GM23338 (cell line): ENCODE data around the gene MEF2D. TPM values are rescaled to one million over a fixed set of nuclear protein-coding genes. Genes with fewer than 3 reads are reported as not detected.
A peak's percentile ranks its signal among the peaks of the same experiment; 100 is the strongest.

ENCODE experiments used
- ATAC-seq: fragments of 200-7000 bp; cut with Tn5 transposase; 3 replicates; pipeline ENCODE4 v1.9.1; 2020
- DNase-seq: peaks from one replicate; pipeline ENCODE4 v3.0.0-alpha.2; 2015; ENCODE audit warnings: low spot score
- H2AFZ ChIP-seq: fragments of 200-600 bp; sonication (generic); 2 replicates; pipeline ENCODE4 v1.8.0; 2016; ENCODE audit warnings: antibody characterized with exemption, mild to moderate bottlenecking, moderate library complexity
- H3F3A ChIP-seq: fragments of 200-600 bp; sonication (generic); replicated peaks from 2 replicates; pipeline ENCODE4 v1.8.0; 2017; ENCODE audit warnings: antibody characterized with exemption, mixed run types, low read depth
- H3K27ac ChIP-seq: fragments of 200-600 bp; sonication (generic); 2 replicates; pipeline ENCODE4 v1.6.1; 2016; ENCODE audit warnings: low read depth
- H3K27me3 ChIP-seq: fragments of 200-600 bp; sonication (generic); 2 replicates; pipeline ENCODE4 v1.8.0; 2016; ENCODE audit warnings: mild to moderate bottlenecking, mixed run types, moderate library complexity; ENCODE audit not compliant: insufficient read depth
- H3K36me3 ChIP-seq: fragments of 200-600 bp; sonication (generic); 2 replicates; pipeline ENCODE4 v1.8.0; 2016; ENCODE audit warnings: mild to moderate bottlenecking; ENCODE audit not compliant: insufficient read depth
- H3K4me1 ChIP-seq: fragments of 200-600 bp; sonication (generic); 2 replicates; pipeline ENCODE4 v1.8.0; 2016; ENCODE audit warnings: mild to moderate bottlenecking, moderate library complexity; ENCODE audit not compliant: insufficient read depth
- H3K4me2 ChIP-seq: fragments of 200-600 bp; sonication (generic); 2 replicates; pipeline ENCODE4 v1.7.1; 2017; ENCODE audit warnings: mixed run types
- H3K4me3 ChIP-seq: fragments of 200-600 bp; sonication (generic); 2 replicates; pipeline ENCODE4 v1.6.1; 2016; ENCODE audit warnings: mixed run types
- H3K79me2 ChIP-seq: fragments of 200-600 bp; sonication (generic); replicated peaks from 2 replicates; pipeline ENCODE4 v1.8.0; 2017; ENCODE audit warnings: mild to moderate bottlenecking; ENCODE audit not compliant: insufficient read depth
- H3K9me2 ChIP-seq: fragments of 200-600 bp; sonication (generic); 2 replicates; pipeline ENCODE4 v1.8.0; 2017; ENCODE audit not compliant: insufficient read depth
- H4K20me1 ChIP-seq: fragments of 200-600 bp; sonication (generic); replicated peaks from 2 replicates; pipeline ENCODE4 v1.8.0; 2017; ENCODE audit warnings: mild to moderate bottlenecking; ENCODE audit not compliant: insufficient read depth
- H3K27ac Mint-ChIP-seq: 2 replicates; pipeline ENCODE4 v1.8.0; 2020; ENCODE audit warnings: inconsistent platforms, mild to moderate bottlenecking, moderate library complexity, mixed read lengths
- H3K27me3 Mint-ChIP-seq: 3 replicates; pipeline ENCODE4 v1.8.0; 2022; ENCODE audit warnings: low read depth, mild to moderate bottlenecking, moderate library complexity, mixed read lengths, inconsistent platforms; ENCODE audit not compliant: insufficient read depth, poor library complexity
- H3K36me3 Mint-ChIP-seq: 3 replicates; pipeline ENCODE4 v1.8.0; 2021; ENCODE audit warnings: low read depth, mild to moderate bottlenecking, inconsistent platforms, moderate library complexity, mixed read lengths
- H3K4me1 Mint-ChIP-seq: 3 replicates; pipeline ENCODE4 v1.8.0; 2020; ENCODE audit warnings: mild to moderate bottlenecking, inconsistent platforms, mixed read lengths
- H3K4me3 Mint-ChIP-seq: 3 replicates; pipeline ENCODE4 v1.8.0; 2021; ENCODE audit warnings: moderate library complexity, mild to moderate bottlenecking, inconsistent platforms, mixed read lengths
- H3K9me3 Mint-ChIP-seq: 3 replicates; pipeline ENCODE4 v1.8.0; 2020; ENCODE audit warnings: moderate library complexity, mild to moderate bottlenecking, inconsistent platforms, mixed read lengths
- CREB1 ChIP-seq: fragments of 250-450 bp; sonication (Bioruptor Pico); IDR thresholded peaks from 2 replicates; pipeline ENCODE4 v1.5.0; 2020; ENCODE audit warnings: low read depth, mild to moderate bottlenecking, moderate library complexity
- EZH2 ChIP-seq: fragments of 200-600 bp; sonication (generic); IDR thresholded peaks from one replicate; pipeline ENCODE4 v1.8.0; 2017; ENCODE audit warnings: antibody characterized with exemption, mild to moderate bottlenecking, low read depth; ENCODE audit not compliant: unreplicated experiment
- EZH2phosphoT487 ChIP-seq: fragments of 200-600 bp; sonication (generic); IDR thresholded peaks from one replicate; pipeline ENCODE4 v1.8.1; 2018; ENCODE audit warnings: antibody characterized with exemption; ENCODE audit not compliant: unreplicated experiment
- JUNB ChIP-seq: IDR thresholded peaks from one replicate; pipeline ENCODE4 v1.6.1; 2016; ENCODE audit warnings: antibody characterized with exemption; ENCODE audit not compliant: unreplicated experiment
- NANOG ChIP-seq: IDR thresholded peaks from 2 replicates; pipeline ENCODE4 v1.6.1; 2016; ENCODE audit warnings: antibody characterized with exemption, borderline replicate concordance
- POLR2AphosphoS5 ChIP-seq: IDR thresholded peaks from 2 replicates; pipeline ENCODE4 v1.6.1; 2016; ENCODE audit warnings: antibody characterized with exemption, low read depth
- REST ChIP-seq: IDR thresholded peaks from one replicate; pipeline ENCODE4 v1.6.1; 2018; ENCODE audit warnings: antibody characterized with exemption; ENCODE audit not compliant: unreplicated experiment
- STAT1 ChIP-seq: IDR thresholded peaks from one replicate; pipeline ENCODE4 v1.6.1; 2016; ENCODE audit warnings: antibody characterized with exemption; ENCODE audit not compliant: unreplicated experiment
- ZNF114 ChIP-seq: fragments of 250-450 bp; sonication (Bioruptor Pico); IDR thresholded peaks from 2 replicates; pipeline ENCODE4 v1.5.0; 2020; ENCODE audit warnings: mild to moderate bottlenecking, moderate library complexity
- ZNF331 ChIP-seq: fragments of 250-450 bp; sonication (Bioruptor Pico); IDR thresholded peaks from 2 replicates; pipeline ENCODE4 v1.5.0; 2020; ENCODE audit warnings: low read depth, mild to moderate bottlenecking, moderate library complexity
- ZNF462 ChIP-seq: fragments of 250-450 bp; sonication (Bioruptor Pico); IDR thresholded peaks from 2 replicates; pipeline ENCODE4 v1.5.0; 2020; ENCODE audit warnings: mild to moderate bottlenecking, moderate library complexity
- polyA plus RNA-seq: library from polyadenylated mRNA; unstranded; fragments of >200 nt; fragmentation: Nextera tagmentation; extraction: Ambion mirVana; gene quantifications from 2 replicates; pipeline ENCODE4 v1.2.1, GENCODE V29; 2016
- total RNA-seq: library from RNA; depleted of rRNA; stranded (reverse); fragments of >200 nt; shearing (Covaris generic); gene quantifications from 2 replicates; pipeline ENCODE4 v1.2.3, GENCODE V29; 2014
- TF ChIP-seq, protein P1 (sequence below), 2 experiments: fragments of 200-600 bp in 1 of 2; sonication (generic) in 1 of 2; conservative IDR thresholded peaks; 2 replicates each; pipeline versions ENCODE4 v1.5.1 to v1.6.1; 2016 to 2017; ENCODE audit warnings: antibody characterized with exemption in 2 of 2, low read depth in 2 of 2, mild to moderate bottlenecking in 2 of 2, moderate library complexity in 1 of 2
- TF ChIP-seq, protein P2 (sequence below): IDR thresholded peaks from 2 replicates; pipeline ENCODE4 v1.6.1; 2016; ENCODE audit warnings: antibody characterized with exemption

Gene MEF2D
- total and polyA plus RNA-seq, 2 experiments from 2014 or later: 10.6 to 15.5 TPM

GRCh38 chr1:156456625-156457465, 43.7 kb downstream of the MEF2D start:
- no peaks in the 10 kb centered on the region for H3K27me3 ChIP-seq
- ATAC-seq (peak; percentile 84), DNase-seq (peak; percentile 99)
- H3K4me3 Mint-ChIP-seq: peak overlapping the region; percentile 95
- no peak for TF ChIP-seq REST
- TF ChIP-seq CREB1: peak; percentile 28
- no peak for TF ChIP-seq STAT1
- TF ChIP-seq ZNF462: no peak
- TF ChIP-seq, protein P1, sequence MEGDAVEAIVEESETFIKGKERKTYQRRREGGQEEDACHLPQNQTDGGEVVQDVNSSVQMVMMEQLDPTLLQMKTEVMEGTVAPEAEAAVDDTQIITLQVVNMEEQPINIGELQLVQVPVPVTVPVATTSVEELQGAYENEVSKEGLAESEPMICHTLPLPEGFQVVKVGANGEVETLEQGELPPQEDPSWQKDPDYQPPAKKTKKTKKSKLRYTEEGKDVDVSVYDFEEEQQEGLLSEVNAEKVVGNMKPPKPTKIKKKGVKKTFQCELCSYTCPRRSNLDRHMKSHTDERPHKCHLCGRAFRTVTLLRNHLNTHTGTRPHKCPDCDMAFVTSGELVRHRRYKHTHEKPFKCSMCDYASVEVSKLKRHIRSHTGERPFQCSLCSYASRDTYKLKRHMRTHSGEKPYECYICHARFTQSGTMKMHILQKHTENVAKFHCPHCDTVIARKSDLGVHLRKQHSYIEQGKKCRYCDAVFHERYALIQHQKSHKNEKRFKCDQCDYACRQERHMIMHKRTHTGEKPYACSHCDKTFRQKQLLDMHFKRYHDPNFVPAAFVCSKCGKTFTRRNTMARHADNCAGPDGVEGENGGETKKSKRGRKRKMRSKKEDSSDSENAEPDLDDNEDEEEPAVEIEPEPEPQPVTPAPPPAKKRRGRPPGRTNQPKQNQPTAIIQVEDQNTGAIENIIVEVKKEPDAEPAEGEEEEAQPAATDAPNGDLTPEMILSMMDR (conservative IDR thresholded peaks at IDR 0.05; ENCODE audit: low read depth in 2 of 2): no peak
- TF ChIP-seq JUNB: no peak
- TF ChIP-seq NANOG: no peak
- no peak for TF ChIP-seq EZH2
- TF ChIP-seq ZNF114 (CRISPR knock-in tag): no peak
- TF ChIP-seq EZH2phosphoT487: no peak
- TF ChIP-seq, protein P2, sequence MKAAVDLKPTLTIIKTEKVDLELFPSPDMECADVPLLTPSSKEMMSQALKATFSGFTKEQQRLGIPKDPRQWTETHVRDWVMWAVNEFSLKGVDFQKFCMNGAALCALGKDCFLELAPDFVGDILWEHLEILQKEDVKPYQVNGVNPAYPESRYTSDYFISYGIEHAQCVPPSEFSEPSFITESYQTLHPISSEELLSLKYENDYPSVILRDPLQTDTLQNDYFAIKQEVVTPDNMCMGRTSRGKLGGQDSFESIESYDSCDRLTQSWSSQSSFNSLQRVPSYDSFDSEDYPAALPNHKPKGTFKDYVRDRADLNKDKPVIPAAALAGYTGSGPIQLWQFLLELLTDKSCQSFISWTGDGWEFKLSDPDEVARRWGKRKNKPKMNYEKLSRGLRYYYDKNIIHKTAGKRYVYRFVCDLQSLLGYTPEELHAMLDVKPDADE: 0 out of 2 replicates have a peak, but pooled peaks have one; percentile 47
- TF ChIP-seq ZNF331: no peak
- TF ChIP-seq POLR2AphosphoS5: peak; percentile 85
- H3K27ac Mint-ChIP-seq: peak overlapping the region; percentile 98
- H3K27ac ChIP-seq: peak overlapping the region; percentile 93
- no peaks in the 10 kb centered on the region for H3K36me3 ChIP-seq
- H3K79me2 ChIP-seq: no peaks in the 10 kb centered on the region
- H3K9me3 Mint-ChIP-seq: no peaks in the 10 kb centered on the region
- peak overlapping the region; percentile 85 for H3K4me2 ChIP-seq
- no peaks in the 10 kb centered on the region for H4K20me1 ChIP-seq
- H3K4me3 ChIP-seq: peak overlapping the region; percentile 72
- peaks cover 6% of the 10 kb centered on the region; the same call in 1 of the 2 replicates for H3K4me1 ChIP-seq
- peak overlapping the region; percentile 20; the same call in 1 of the 2 replicates for H2AFZ ChIP-seq
- peaks cover 8% of the 10 kb centered on the region for H3K4me1 Mint-ChIP-seq
- H3K27me3 Mint-ChIP-seq: peaks cover 5% of the 10 kb centered on the region
- 0 out of 2 replicates have a peak, but pooled peaks cover 15% of the 10 kb centered on the region for H3F3A ChIP-seq
- H3K9me2 ChIP-seq: no peaks in the 10 kb centered on the region
- no peaks in the 10 kb centered on the region for H3K36me3 Mint-ChIP-seq
